Activated naive CD4-positive, alpha-beta T cell treated with anti-CD3 and anti-CD28 coated beads, Interleukin-2, amount 50 U/mL, for 16 hours (primary cell): ENCODE measurements around the gene CCDC6.

ENCODE experiments used
- DNase-seq: peaks from one replicate; pipeline ENCODE4 v3.0.0-alpha.2; 2020

CCDC6 gene

DNA sequence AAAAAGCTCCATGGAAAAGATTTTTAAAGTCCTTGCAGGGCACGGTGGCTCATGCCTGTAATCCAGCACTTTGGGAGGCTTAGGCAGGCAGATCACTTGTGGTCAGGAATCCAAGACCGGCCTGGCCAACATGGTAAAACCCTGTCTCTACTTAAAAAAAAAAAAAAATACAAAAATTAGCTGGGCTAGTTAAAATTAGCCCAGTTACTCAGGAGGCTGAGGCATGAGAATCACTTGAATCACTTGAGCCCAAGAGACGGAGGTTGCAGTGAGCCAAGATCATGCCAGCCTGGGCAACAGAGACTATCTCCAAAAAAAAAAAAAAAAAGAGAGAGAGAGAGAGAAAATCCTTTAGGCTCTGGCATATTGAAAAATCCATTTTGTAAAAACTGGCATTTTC lies 61.9 kb downstream of the CCDC6 start:
- no peak for DNase-seq

DNA sequence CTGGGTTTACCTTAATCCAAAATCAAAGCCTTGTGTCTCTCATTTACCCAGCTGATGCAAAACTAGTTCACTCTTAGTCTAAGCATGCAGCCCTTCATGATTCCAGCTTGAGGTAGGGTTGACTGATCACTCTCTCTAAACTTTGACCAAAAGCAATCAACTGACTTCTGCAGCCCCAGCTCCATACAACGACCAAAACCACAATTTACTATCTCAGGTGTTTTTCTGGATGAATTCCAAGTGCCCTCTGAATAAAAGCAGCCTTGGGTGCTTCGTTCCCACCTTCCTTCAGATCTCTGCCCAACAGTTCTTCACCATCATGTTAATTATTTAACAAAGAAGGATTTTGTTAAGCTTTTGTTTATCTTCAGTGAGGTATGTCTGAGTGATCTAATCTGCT lies 62.6 kb downstream of the CCDC6 start:
- no peak for DNase-seq

DNA sequence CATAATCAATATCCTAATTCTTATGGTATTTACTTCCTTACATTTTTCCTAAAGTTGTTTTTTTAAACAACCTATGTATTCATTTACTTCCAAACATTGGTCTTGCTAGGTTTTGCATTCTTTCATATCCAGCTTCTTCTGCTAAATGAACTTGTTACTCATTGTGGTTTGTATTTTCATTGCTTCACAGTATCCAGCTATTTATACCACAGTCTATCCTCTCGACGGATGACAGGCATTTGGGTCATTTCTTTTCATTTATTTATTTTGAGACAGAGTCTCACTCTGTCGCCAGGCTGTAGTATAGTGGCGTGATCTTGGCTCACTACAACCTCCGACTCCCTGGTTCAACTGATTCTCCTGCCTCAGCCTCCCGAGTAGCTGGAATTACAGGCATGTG lies 66.8 kb downstream of the CCDC6 start:
- DNase-seq, result no peak

DNA sequence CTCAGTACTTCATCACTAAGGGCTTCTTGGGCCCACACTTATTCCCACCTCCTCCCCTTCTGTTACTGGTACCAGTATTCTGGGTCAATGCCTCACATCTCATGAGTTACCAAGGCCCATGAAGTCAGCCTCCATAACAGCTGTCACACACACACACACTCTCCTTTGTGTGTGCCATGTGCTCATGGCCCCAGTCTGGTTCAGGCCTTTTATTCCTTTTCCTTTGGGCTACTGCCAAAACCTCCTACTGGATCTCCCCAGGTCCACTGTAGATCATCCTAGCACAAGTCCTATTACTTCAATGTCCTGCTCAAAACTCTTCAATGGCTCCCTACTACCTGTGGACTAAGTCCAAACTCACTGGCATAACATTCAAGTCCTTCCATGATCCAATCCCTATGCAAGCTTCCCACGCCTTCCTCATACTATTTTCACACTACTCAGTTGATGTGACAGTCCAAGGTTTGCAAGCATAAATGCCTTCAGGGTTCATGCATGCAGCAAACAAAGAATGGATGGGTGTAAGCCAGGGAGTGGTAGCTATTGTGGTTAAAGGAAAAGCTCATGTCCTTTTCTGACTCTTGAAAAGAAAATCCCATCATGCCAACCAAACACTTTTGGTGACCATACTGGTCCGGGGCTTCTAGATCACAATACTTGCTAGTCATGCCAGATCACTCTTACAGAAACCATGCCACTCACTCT lies 68.1 kb downstream of the CCDC6 start:
- DNase-seq, result no peak

DNA sequence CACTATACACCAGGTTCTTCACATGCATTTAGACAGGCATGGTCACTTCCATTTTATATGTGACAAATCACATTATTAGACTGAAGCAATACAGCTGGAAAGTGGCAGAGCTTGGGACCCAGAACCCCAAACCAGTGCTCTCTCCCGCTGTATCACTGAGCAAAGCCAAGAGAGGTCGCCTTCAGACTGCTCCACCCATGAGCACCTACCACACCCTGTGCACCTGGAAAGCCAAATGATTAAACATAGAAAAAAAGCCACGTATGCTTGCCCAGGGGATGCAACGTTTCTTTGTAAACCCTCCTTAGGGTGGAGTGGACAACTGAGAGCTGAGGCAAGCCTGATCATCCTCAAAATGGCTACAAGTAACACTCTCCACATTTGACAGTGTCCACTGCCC lies 72.5 kb downstream of the CCDC6 start:
- no peak for DNase-seq

GRCh38 chr10:59832506-59832905 lies 73.8 kb downstream of the CCDC6 start:
- no peak for DNase-seq

- DNase-seq, result no peak
Measured at GRCh38 chr10:59831658-59832503, 74.5 kb downstream of the CCDC6 start.

DNA sequence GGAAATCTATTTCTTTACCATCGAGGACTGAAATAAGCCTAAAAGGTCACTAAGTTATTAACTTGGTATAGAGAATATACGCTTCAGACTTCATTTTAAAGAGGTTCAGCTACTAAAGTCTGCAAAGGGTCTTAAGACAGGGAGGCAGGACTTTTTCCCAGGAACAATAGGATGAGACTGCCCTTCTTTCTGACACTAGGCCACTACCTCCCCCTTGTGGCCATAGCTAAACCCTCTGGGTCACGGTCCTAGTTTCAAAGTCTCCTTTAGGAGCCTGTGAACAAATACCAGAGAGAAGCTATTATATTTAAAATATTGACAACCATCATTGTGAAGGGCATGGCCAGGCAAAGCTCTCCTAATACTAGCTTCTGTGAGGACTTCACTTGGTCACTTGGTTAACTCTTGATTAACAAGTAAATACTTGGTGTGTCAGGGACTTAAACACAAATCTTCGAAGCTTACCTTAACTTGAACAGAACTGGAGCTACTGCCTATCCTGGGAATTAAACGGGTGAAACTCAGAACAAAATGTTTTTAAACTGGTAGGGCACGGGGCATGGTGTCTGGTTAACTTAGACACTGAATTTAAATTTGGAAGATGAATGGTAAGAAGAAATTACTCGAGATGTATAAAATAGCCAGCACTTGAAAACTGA lies 75.6 kb downstream of the CCDC6 start:
- DNase-seq, result no peak

DNA sequence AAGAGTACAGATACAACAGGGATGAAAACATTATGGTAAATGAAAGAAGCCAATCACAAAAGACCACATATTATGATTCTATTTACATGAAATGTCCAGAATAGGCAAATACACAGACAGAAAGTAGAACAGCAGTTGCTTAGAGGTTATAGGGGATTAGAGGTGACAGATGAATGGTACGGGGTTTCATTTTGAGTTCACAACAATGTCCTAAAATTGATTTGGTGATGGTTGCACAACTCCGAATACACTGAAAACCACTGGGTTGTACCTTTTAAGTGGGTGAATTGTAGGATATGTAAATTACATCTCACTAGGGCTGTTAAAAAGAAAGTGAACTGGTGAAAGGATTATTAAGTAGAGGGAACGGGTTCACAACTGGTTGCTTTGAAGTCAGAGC lies 76.8 kb downstream of the CCDC6 start:
- no peak for DNase-seq

GRCh38 chr10:59829024-59829423 lies 77.3 kb downstream of the CCDC6 start:
- no peak for DNase-seq

GRCh38 chr10:59825932-59826331 lies 80.4 kb downstream of the CCDC6 start:
- no peak for DNase-seq

DNA sequence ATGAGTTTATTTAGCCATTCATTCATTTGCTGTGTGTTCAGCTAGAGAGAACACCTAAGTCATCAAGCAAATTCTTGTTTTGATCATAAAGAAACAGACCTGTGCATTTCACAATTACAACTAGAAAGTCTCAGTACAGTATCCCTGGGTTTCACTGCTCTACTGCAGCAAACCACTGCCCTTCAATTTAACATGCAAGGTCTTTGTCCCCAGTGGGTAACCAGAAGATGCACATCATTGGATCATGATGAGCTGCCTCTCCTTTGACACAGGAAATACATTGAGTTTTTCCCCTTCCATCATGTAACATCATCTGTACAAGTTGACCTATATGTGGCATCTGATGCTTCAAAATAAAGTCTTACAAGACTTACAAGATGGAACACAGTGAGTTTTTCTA lies 82.6 kb downstream of the CCDC6 start:
- no peak for DNase-seq

DNA sequence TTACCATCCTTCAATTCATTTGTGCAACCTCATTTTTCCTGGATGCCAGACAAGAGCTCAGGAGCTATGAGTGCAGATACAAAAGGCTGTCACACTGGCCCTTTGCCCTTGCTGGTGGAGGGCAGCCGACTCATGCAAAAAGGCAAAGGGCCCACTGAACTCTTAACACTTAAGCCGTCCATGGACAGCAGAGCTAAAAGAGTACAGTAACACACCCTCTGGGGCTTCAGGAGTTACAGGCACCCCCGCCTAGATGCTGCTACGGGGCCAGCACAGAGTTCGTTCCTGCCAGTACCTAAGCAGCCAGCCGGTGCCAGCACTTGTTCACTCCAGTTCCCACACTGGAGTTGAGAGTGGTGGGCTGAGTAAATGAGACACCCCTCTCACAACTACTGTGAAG lies 83.2 kb downstream of the CCDC6 start:
- no peak for DNase-seq

DNA sequence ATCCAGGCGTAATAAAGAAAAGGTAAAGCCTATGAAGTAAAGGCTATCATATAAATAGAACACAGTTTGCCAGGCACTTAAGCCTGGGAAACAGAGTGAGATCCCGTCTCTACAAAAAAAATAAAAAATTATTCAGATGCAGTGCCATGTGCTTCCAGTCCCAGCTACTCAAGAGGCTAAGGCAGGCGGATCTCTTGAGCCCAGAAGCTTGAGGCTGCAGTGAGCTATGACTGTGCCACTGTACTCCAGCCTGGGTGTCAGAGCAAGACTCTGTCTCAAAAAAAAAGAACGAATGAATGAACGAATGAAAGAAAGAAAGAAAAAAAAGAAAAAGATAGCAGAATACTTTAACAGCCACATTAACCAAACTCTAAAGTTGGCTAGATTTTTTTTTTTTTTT lies 85.9 kb downstream of the CCDC6 start:
- no peak for DNase-seq

- DNase-seq, result no peak
Measured at GRCh38 chr10:59819683-59820082, 86.7 kb downstream of the CCDC6 start.

GRCh38 chr10:59819265-59819664 lies 87.1 kb downstream of the CCDC6 start:
- DNase-seq, result no peak

- no peak for DNase-seq
Measured at GRCh38 chr10:59817773-59818172, 88.6 kb downstream of the CCDC6 start.

DNA sequence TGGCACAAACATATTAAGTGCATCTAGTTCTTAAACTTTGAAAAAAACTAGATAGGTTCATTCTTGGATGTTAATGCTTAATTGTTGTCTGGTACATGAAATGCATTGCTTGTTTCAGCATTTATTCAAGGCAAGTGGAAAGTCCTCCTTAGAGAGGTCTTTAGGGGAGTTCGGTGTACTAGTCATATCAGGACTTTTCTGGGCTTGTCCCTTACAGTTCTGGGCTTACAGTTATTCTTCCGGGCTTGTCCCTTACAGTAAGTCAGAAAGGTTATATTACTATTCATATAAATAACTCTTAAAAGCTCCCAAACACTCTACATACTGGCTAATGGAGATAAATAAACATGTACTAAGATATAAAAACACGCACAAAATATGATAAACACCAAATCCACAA lies 91.5 kb downstream of the CCDC6 start:
- DNase-seq, result no peak

GRCh38 chr10:59812519-59813122 lies 93.7 kb downstream of the CCDC6 start:
- DNase-seq, result no peak

GRCh38 chr10:59809644-59809974 lies 96.7 kb downstream of the CCDC6 start:
- no peak for DNase-seq

- DNase-seq, result peak; percentile 77
Measured at GRCh38 chr10:59808896-59809643, 97.3 kb downstream of the CCDC6 start.

GRCh38 chr10:59807629-59808620 lies 98.4 kb downstream of the CCDC6 start:
- DNase-seq, result no peak
